HG02678 (cell line): ENCODE measurements around the gene MYL5.
"Not testable (repeated sequence)": the region's sequence is repeated elsewhere in the genome, so short reads cannot be mapped to it uniquely, and the experiment has no call there.

Source experiments
- ATAC-seq: cut with Tn5 transposase; IDR thresholded peaks from one replicate; pipeline ENCODE4 v1.9.1; 2021; ENCODE audit warnings: mild to moderate bottlenecking, moderate library complexity; ENCODE audit not compliant: unreplicated experiment

Gene MYL5

DNA sequence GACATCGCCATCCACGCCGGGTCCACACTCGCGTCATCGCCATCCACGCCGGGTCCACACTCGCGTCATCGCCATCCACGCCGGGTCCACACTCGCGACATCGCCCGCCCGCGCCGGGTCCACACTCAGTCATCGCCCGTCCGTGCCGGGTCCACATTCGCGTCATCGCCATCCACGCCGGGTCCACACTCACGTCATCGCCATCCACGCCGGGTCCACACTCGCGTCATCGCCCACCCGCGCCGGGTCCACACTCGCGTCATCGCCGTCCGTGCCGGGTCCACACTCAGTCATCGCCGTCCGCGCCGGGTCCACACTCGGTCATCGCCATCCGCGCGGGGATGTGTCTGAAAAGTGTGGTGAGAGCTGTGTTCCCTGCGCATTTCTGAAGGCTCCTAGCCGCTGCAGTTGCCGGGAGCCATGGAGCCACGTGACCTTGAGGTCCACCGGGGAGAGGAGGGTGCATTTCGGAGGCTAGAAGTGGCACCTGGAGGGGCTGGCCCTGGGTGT lies 48.6 kb downstream of the MYL5 start:
- ATAC-seq: no peak

DNA sequence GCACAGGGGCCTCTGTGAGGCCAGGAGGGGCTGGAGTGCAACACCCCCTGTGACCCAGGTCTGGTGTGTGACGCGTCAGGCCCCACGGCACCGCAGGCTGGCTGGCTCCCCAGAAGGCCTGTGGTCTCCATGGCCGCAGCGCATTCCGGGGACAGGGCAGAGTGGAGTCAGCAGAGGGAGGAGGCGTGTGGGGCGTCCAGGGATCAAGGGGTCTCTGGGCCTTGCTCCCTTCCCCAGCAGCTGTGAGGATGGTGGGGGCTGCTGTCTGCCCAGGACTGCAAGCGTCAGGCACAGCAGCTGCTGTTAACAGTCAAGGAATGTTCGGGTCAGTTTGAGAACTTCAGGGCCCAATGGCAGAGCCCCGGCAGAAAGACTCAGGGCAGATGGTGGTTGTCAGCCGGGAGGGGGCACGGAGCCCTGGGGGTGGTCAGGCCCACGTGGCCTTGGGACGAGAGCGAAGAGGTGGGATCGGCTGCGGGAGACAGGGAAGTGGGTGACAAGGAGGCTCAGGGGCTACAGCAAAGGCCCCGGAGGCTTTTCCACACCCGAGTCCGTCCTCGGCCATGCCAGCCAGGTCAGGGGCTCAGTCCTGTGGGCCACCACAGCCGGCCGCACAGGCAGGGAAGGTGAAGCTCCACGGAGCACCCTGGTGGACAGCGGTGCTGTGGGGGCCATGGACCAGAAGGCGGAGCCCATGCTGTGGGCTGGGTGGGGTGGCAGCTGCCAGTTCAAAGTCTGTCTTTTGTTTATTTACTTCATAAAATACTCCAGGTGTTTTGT lies 49.6 kb downstream of the MYL5 start:
- no peak for ATAC-seq

DNA sequence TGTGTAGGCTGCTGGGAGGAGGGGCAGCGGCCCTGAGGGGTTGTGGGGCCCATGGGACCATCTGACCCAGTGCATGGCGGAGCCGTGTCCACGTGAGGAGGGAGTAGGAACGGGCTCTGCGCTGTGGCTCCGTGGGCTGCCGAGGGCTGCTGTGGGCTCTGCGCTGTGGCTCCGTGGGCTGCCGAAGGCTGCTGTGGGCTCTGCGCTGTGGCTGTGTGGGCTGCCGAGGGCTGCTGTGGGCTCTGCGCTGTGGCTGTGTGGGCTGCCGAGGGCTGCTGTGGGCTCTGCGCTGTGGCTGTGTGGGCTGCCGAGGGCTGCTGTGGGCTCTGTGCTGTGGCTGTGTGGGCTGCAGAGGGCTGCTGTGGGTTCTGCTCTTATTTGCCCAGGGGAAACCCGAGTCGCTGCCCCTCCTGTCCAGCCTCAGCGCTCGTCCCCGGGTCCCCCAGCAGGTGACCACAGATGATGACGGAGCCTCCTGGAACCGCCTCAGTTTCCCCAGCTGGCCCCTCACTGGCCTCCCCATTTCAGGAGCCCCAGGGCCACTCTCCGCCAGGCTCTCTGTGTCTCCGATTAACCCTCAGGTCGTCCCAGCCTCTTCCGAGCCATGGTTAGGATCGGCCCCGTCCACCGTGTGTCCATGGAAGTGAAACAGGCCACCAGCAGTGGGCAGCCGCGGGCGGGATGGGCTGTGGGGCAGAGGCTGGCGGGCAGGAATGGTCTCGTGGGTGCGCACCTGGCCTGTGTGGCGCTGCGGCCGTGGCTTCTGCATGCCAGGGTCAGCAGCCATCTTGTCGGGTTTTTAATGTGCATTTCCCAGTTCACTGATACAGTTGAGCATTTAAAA lies 51.3 kb downstream of the MYL5 start:
- ATAC-seq: no peak

DNA sequence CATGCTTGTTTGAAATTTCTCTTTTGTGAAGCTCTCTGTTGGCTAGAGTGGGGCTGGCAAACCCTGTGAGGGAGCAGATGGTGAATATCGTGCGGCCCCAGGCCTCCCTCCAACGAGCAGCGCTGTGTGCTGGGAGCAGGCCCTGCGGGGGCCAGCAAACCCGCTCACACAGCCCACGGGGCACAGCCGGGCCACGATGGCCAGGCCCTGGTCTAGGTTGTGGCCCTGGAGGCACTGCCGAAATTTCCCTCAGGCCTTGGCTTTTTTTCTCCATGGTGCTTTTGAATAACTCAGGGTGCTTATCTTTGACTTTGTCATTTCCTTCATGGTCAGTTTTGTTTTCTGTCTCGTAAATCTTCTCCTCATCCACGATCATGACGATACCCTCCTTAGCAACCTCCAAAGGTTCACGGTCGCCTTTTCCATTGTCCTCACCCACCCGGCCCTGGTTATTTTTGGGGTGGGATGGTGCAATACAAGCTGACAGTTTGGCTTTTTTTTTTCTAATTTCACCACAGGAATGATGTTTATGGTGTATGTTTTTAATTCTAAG lies 52.0 kb downstream of the MYL5 start:
- no peak for ATAC-seq

DNA sequence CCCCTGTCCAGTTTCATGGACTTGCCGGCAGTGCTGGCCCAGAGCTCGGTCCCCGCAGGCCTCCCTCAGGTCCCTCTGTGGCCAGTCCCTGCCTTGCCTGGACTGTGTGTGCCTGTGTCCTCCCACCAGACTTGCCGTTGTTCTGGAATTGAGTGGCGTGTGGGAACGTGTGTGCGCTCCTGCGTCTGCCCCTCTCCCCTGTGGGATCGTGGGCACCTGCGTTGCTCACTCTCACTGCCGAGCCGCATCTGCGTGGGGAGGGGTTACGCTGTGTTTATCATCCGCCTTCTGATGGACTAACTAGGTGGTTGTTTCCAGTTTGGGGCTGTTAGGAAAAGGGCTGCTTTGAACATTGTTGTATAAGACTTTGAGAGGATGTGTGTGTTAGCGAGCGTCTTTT lies 52.5 kb downstream of the MYL5 start:
- no peak for ATAC-seq

DNA sequence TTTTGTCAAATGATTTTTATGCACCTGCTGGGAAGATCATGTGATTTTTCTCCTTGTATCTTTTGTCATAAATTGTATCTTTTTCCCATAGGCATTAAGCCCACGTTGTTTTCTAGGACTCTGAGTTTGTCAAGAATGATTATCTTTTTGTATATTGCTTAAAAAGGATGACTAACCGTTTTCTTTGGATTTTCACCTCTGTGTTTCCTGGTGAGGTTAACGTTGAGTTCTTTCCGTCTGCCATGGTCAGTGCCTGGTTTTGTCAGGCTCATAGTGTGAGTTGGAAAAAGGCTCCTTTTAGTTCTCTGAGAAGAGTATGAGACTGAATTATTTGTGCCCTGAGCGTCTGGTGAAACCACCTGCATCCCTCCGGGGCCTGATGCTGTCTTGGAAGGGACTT lies 53.2 kb downstream of the MYL5 start:
- no peak for ATAC-seq

DNA sequence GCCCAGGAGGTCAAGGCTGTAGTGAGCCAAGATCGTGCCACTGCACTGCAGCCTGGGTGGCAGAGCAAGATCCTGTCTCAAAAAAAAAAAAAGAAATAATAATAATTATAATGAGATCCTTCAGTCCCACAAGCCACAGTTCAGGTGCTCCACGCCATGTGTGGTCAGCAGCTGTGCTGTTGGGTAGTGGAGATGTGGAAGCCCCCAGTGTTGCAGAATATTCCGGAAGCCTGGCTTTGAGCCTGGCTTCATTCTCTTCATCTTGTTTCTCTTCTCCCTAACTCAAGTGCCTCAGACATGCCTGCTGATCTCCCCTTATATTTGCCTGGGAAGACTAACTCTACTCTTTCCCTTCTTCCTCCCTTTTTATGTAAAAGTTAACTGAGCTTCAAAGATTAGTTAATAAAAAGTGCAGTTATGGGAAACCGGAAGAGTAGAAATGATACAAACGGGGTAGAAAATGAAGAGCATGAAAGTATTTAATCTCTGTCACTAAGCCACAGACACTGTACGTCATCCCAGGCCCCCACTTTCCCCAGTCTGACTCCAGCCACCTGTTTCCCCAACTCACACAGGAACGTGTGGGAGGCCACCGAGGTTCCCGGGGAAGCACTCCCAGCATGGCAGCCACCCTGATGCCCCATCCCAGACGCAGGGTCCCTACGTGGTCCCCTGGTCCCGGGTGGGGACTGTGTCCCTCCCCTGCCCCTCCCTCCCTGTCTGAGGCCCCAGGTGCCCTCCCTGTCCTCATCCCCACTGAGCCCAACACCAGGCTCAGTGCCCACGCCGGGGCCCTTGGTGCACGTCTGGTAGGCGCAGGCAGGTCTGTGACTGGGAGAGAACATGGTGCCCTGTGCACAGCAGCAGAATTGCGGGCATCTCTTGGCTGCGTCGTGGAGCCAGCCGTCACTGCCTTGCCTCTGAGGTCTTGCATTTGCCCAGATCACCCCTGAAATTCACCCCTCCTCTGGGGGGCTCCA lies 55.3 kb downstream of the MYL5 start:
- ATAC-seq: no peak

DNA sequence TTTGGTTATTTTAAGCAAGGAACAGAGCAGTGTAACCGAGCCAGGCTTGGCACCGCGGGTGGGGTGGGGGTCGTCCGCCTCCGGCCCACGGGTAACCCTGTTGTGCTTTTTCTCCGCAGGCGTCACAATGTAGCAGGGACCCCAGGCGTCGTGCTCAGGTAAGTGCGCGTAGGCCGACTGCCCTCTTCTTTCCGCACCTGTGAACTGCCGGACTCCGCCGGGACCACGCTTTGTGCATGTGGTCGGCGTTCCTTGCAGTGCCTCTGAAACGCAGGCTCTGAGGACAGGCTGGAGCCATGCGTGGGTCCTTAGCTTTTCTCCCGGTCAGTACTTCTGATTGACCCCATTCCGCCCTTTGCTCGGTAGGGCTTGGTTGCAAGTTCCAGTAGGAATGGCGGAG lies 56.2 kb downstream of the MYL5 start:
- ATAC-seq: no peak

DNA sequence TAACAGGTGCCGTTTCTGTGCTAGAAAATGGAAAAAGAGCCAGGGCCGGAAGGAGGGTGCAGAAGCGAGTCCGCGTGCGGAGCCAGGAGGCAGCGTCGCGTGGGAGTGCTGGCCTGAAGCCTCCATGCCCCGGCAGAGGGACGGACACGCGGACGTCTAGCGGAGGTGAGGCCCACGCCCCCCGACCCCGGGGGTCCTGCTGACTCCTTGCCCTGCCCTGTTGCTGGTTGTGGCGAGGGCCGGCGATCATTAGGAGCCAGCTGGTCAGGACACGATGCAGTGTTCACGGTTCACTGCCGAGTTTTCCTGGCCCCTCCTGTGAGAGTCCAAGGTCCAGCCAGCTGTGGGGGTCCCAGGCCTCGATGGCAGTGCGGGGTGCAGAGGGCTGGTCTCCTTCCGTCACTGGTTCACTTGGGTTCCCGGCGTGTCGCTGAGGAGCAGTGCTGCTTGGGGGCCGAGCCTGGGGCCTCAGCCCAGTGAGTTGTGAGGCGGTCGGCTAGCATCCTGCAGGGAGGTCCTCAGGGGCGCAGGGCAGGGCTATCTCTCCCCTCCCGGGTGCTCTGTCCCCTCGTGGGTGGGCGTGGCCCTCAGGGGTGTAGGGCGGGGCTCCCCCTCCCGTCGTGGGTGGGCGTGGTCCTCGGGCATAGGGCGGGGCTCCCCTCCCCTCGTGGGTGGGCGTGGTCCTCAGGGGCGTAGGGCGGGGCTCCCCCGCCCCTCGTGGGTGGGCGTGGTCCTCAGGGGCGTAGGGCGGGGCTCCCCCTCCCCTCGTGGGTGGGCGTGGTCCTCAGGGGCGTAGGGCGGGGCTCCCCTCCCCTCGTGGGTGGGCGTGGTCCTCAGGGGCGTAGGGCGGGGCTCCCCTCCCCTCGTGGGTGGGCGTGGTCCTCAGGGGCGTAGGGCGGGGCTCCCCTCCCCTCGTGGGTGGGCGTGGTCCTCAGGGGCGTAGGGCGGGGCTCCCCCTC lies 56.9 kb downstream of the MYL5 start:
- not testable (repeated sequence) for ATAC-seq
